CMK (cell line): ENCODE measurements around the gene CD44.

Source experiments
- DNase-seq: peaks from one replicate; pipeline ENCODE4 v3.0.0-alpha.2; 2010; ENCODE audit warnings: low read depth

CD44 gene

DNA sequence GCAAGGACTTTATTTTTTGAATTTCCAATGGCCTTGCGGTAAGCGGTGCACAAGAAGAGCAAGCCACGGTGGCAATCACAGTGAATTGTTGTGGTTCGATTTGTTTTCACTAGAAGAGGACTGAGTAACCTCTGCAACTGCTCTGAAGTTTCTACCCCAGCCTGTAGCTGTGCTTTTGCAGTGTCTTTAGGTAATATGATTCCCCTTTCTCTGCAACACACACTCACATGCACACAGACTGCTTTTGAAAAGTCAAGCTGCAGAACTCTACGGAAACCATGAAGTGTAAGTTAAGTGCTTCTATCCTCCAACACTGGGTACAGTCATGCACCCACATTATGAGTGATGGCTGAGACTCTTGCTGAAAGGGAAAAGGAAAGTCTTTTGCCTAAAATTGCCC is 38.4 kb downstream of the CD44 start:
- DNase-seq = no peak

DNA sequence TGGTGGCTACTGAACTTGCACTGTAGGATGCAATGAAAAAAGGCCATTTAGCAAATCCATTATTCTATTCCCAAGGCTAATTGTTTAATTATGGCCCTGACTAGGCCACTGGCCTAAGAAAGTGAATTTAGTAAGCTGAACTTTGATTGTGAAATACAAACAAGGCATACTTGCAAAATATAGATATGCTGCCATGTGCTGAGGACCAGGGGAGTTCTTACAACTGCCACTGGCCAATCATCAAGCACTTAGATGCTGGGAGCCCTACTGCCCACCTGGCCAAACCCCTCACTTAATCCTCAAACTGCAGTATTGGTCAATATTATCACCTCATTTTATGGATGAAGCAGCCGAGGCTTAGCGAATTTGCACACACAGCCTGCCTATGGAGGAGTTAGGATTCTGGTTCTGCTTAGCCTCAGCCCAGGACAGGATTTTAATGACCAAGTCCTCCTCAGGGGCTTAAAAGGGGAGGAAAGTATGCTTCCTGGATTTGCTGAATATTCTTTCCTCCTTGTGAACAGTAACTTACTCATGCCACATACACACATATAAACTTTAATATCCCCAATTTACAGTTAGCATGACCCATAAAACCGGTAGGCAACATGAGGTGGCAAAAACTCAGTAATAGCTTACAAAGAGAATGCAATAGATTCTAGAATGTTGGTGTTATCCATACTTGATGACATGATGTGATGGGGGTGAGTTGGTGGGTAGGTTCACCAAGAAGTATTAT is 39.3 kb downstream of the CD44 start:
- DNase-seq = no peak

DNA sequence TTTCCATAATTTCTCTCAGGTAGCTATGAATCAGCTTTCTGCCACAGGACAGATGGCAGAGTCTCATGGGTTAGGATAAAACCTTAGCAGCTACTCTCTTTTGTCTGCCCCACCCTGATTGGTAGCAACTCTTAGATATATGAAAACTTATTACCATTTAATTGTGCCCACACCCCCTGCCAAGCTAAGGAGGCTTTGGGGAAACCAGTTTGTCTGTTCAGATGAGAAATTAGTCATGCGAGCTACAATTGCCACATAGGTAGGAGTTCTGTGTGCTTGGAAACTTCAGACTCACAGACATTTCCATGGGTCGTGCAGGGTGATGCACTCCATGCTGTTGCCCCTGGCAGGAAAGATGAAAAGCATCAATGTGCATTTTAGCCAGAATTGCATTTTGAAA is 39.9 kb downstream of the CD44 start:
- DNase-seq = no peak

DNA sequence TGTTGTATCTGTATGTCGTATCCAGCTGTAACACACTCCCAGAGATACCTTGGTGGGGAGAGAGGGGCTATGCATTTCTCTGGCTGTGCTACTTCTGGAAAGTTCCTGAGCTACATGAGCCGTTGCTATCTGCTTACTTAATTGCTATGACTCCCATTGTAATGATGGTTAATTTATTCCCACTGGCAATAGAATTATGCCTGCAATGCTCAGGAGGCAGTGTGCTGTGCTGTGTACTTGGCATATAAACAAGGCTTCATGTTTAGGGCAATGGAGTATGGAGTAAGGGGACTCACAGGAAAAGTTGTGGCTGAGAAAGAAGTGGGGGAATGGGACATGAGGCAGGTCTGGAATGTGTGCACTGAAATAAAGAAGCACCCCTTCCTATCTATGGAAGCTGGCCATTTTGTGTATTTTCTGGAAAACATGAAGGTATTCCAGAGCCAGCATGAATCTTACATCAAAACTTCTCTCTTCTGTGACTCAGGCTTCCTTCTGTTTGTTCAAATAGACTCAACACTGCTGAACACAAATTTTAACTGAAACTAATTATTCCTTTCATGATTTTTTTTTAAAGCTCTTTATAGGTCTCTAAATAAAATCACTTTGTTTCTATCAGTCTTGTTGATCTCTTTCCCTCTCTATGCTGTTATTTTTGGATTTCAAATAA is 40.6 kb downstream of the CD44 start:
- no peak for DNase-seq

GRCh38 chr11:35180317-35181233 is 41.6 kb downstream of the CD44 start:
- no peak for DNase-seq

DNA sequence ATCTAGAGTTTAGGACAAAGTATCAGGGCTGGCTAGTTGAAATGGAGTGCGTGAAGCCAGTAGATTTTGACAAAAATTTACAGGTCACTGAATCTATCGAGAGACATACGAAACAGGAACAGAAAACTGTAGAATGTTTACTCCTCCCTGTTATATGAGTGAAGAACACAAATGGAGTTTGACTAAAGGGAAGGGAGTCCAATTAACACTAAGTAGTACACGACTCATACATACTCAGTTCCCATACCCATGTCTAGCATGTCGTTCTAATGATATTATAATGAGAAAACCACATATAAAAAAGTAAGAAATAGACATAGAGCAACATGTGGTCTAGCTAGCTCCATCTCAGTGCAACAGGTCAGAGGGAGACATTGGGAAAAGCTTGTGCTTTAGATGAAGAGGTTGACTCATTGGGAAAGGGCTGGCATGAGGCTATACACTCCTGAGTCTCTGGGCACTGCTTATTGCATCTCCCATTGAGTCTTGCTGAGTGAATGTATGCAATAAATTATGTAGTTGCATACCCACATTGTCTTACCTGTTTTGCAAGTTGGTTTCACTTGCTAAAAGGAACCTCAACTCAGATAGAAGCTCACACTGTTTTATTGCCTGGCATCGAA is 43.5 kb downstream of the CD44 start:
- DNase-seq = no peak

GRCh38 chr11:35183326-35183925 is 44.5 kb downstream of the CD44 start:
- DNase-seq = no peak

- DNase-seq = no peak
Measured at GRCh38 chr11:35185696-35186095, 46.7 kb downstream of the CD44 start.

DNA sequence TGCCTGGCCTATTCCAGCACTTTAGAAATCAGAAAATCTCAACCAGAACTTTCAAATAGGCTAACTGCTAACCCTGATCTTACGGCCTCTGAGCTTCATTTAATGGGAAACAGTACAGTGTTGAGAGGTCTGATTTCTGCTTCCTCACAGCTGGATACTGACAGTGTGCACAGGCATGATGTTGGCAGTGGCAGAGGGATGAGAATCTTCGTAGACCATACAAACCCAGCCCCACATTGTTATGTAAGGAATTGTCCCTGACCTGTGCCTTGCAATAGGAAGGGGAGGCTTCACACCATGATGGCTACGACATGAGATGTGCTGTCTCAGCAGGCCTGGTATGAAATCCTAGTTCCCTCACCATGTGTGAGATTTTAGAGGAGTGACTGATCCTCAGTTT is 49.0 kb downstream of the CD44 start:
- DNase-seq = no peak

DNA sequence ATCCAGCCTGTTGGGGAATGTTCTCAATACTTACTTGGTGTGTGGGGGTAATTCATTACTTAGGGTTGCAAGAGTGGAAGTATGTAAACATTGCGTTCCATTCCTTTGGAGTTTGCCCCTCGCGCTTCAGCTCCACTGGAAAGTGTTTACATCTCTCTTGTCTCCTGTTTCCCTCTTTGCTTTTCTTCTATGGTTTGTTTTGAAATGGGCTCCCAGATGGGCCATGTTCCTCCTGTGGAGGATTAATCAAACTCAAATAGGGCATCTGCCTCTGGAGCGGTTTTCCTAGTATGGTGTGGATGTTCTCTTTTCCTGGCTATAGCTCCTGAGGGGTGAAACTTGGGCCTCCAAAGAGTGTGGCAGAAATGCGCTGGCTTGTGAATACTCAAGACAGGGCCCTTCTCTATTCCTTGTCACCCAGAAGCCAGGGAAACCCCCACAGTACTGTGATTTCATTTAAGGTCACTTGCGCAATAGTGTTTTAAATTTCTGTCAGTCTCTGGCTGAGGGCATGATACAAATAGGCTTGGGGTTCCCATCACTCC is 51.9 kb downstream of the CD44 start:
- no peak for DNase-seq

DNA sequence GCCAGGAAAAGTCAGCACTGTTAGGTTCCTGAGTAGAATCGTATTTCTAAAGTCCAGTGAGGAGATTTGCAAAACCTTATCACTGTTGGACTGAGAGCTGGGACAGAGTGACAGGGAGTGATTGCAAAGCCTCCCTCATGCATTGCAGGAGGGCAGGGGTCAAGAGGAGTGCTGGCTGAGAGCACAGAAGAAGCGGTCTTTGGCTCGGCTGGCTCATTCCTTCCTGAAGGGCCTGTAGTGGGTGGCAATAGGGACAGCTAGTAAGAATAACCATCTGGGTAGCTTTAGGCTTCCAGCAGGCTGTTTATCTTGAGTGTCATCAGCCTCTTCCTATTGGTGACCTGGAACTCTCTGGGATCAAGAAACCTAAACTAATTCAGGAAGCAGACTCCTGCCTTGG is 53.4 kb downstream of the CD44 start:
- DNase-seq = no peak

GRCh38 chr11:35193767-35194166 is 54.8 kb downstream of the CD44 start:
- no peak for DNase-seq

DNA sequence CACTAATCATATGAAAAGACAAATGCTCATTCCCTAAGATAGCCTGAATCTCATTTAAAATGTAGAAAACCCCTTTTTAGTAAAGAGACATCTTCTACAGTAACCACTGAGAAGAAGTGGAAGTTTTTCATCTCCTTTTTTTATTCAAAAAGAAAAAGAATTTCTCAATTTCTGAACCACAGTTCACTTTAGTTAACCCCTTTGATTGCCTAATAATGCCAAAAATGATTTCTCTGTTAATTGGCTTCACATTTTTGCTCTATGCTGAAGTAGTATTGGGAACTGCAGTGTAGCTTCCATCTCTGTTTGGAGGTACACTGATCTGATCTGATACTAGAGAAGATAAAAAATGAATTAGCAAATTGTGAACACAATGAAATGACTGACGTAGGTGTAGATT is 58.3 kb downstream of the CD44 start:
- DNase-seq = no peak

GRCh38 chr11:35200811-35201341 is 61.9 kb downstream of the CD44 start:
- DNase-seq = no peak

- DNase-seq = no peak
Measured at GRCh38 chr11:35204614-35205013, 65.6 kb downstream of the CD44 start.

GRCh38 chr11:35206616-35207015 is 67.6 kb downstream of the CD44 start:
- no peak for DNase-seq

DNA sequence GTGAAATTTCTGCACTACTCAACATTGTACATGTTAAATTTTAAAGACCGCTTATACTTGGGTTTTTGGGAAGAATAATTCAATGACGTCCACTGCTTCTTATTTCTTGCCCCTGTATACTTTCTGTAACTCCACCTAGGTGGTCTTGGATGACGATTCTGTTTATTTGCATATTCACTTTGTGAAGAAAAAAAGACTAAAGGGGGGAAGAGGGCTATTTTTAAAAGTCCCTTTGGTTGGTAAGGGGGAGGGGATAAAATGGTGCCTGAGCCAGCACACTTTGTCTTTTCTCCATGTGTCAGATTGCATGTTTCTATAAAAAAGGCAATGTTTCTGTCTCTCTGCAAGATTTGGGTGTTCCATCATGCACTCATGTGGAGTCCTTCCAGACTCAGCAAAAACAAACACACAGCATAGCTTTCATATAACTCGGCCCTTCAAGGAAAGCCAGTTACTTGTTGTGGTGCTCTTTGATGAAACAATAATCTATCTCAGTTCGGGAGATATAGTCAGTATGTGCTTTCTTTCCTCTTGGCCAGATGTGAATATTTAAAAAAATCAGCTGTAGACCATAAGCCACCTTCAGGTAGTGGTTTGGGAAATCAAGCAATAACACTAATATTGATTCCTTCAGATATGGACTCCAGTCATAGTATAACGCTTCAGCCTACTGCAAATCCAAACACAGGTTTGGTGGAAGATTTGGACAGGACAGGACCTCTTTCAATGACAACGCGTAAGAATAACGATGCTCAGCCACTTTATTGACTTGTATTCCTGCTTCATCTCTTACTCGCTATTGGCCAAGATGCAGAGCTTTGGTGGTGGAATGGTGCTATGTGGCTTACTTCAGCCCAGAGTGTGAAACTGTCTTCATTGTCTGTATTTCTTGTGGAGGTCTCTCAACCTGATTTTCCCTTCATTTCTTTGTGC is 68.8 kb downstream of the CD44 start:
- DNase-seq = no peak

GRCh38 chr11:35208795-35209194 is 69.8 kb downstream of the CD44 start:
- DNase-seq = no peak

DNA sequence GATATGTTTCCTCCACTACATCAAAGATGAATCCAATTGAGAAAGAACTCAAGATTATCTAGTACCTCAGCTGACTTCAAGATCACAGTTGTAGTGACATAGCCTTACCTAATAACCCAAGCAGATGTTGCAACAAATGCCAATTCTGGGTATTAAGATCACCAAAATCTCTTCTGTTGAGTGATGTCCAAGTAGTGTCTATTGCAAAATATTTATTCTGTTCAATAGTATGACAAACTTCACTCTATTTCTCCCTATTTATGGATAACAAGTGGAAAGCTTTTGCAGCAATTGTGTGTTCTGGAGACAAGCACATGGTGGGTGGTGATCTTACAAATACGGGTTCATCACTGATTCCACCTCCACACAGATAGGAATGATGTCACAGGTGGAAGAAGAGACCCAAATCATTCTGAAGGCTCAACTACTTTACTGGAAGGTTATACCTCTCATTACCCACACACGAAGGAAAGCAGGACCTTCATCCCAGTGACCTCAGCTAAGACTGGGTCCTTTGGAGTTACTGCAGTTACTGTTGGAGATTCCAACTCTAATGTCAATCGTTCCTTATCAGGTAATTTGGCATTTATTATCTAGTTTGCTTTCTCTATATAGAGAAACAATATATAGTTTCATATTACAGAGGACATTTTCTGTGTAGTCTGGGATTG is 72.0 kb downstream of the CD44 start:
- no peak for DNase-seq

DNA sequence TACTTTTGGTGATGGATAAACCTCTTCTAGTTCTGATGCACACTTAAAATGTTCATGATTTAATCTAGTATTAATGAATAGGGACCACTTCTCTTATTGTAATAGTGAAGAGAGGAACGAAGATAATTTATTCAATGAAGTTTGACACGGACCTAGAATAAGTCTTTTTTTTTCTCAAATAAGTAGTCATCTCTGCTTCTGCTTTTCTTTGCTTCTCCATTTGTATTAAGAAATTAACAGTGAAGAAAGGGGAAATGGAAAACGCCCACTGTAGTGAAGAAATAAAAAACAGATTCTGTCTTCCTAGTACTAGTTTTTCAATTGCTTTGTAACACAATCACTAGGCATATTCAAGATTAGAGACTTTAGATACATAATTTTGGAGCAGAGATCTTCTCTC is 73.0 kb downstream of the CD44 start:
- DNase-seq = no peak
